Stimulated activated CD8-positive, alpha-beta memory T cell treated with anti-CD3 and anti-CD28 coated beads, Interleukin-15, amount 100 ng/mL, for 48 hours (primary cell): ENCODE data around the gene TWNK.

Experiments used
- DNase-seq, 2 donors: peaks; one replicate each; pipeline ENCODE4 v3.0.0-alpha.2; 2020; ENCODE audit warnings: low read depth in 2 of 2

Gene TWNK

GRCh38 chr10:100986952-100987684 is at the start of gene TWNK, which contains the start of gene MRPL43:
TWNK (plus strand) TSS chr10:100987543; CDS start chr10:100988211, 668 bp downstream.
MRPL43 (minus strand) TSS chr10:100987497; CDS start chr10:100987443, 54 bp downstream.
- DNase-seq: peak; percentile 75 to 77

DNA sequence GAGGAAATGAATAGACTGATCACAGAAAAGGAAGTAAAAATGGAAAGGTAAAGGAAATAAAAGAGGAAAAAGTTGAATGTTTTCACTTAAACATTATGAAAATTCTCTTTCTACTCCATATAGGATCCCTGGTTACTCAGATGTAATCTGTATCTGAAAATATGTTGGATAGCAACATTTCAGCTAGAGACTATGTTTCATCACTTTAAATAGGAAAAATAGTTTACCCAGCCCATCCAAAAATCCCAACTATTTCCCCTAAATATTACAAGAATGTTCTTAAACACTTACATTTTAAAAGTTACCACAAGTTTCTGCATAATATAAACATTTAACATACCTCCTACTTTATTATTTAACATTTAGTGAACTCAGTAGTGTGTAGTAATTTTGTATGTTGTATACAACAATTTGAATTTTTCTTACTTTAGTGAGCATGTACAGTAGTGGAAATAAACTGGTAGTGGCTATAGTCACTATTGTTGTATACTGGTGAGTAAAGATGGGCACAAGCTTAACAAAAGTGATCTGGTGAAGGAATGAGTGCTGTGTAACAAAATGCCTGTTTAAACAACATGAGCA is 47.5 kb upstream of the TWNK start:
- DNase-seq: no peak

- no peak for DNase-seq
Observed at GRCh38 chr10:100942229-100942628, 45.1 kb upstream of the TWNK start.

DNA sequence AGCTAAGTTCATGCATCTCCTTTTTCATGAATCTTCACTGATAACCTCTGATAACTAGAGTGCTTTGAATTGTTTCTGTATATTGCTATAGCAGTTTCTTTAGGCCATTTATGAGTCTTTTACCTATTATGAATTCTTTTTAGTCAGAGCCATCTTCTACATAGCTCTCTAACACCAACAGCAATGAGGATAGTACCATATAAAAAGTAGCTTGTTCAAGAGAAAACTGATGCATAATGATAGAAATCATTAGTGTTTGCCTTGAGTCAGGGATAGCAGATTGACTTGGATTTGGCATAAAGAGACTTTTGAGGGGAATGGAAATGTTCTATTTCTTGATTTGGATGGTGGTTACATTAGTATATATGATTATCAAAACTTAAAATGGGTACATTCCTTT is 43.8 kb upstream of the TWNK start:
- no peak for DNase-seq

DNA sequence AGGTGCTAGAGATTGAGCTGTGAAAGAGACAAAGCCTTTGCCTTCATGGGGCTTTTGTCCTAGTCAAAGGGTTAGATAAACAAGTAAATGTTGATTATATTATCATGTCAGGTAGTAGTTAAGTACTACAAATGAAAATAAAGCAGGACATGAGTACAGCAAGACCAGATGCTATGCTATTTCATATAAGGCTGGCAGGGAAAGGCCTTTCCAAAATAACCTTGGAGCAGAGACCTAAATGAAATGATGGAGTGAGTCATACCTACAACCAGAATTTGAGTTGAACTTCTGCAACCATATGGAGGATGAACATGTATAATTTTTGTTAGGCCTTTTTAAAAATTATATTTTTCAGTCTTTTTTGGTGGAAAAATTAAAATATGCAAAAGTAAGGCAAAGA is 41.6 kb upstream of the TWNK start:
- DNase-seq: no peak

DNA sequence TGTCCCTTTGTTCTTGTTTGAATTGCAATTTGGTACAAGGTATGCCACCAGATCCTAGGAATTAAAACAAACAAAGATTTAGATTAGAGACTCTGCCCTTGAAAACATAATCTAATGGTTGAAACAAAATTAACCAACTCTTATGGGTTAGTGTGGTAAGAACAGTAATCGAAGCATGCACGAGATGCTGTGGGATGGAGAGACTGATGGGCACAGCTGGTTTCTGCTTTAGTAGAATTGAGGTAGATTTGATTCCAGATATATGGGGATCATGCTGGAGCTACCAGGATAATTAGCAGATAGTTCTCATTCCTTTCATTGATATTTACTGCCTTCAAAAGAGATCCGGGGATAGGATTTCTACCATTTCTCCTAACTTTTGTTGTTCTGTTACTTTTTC is 38.4 kb upstream of the TWNK start:
- no peak for DNase-seq

GRCh38 chr10:100960251-100960650 is 27.1 kb upstream of the TWNK start:
- DNase-seq: no peak

GRCh38 chr10:100962351-100963080 is 24.8 kb upstream of the TWNK start:
- DNase-seq: no peak

DNA sequence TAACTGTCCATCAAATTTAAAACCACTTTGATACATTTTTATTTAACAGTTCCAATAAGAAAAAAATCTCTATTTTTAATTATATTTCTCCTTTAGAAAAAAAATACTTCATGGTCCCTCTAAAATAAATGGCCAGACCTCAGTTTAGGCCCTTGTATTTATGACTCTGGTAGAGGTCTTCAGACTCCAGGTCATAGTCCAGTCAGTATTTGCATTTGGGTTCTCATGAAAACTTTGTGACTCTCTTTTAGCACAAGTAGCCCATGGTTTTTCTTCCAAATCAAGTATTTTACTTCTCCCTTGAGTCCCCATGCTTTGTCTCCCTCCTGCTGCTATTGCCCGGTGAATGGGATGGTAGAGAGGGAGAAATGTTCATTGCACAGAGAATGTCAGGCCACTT is 23.5 kb upstream of the TWNK start:
- DNase-seq: no peak

DNA sequence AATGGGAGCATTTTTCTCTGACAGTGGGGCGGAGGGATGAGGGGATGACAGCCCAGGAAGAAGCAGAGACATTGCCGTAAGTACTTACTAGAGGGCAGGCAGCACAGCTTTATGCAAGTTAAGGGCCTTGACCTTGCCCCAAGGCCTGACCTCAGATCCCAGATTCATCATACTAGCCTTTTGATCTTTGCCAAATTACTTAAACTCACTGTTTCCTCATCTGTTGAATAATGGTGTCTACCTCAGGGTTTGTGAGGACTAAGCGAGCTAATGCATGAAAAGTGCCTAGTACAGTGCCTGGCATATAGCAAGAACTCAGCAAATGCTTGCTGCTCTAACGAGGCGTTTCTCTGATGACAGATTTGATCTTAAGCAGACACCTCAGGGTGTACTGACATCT is 21.5 kb upstream of the TWNK start:
- no peak for DNase-seq

DNA sequence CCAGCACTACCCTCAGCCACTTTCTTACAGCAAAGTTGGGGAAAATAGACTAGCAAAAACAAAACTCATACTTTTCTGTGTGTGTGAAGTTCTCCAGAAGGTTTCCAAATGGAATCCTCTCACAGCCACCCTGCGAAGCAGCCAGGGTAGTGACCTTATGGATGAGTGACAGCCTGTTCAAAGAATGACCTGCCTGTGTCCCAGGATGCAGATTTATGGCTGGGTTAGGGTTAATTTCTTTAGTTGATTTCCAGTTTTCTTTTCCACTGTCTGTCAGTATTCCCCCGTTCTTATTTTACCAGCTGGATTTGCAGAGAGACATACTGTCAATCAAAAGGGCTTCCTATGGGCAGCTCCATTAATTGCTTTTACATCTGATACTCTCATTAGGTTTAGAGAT is 20.5 kb upstream of the TWNK start:
- DNase-seq: no peak

DNA sequence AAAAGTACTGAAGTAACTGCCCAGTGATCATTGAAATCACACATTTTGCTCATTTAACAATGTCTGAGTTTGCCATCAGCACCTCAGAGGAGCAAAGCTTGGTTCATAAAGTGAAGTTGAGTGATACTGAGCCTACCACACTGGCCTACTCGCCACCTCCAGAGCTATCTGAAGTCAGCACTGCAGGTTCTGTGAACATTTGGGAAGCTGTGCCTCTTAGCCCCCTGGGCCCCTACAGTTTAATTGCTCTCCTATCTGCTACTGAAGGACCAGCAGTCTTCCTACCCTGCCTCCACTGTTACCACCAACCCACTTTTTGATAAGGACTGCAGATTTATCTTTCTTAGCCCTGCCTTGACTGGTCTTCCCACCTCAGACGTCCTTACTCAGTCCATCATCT is 20.0 kb upstream of the TWNK start:
- DNase-seq: no peak

GRCh38 chr10:100968062-100968736 is 19.1 kb upstream of the TWNK start:
- DNase-seq: no peak

DNA sequence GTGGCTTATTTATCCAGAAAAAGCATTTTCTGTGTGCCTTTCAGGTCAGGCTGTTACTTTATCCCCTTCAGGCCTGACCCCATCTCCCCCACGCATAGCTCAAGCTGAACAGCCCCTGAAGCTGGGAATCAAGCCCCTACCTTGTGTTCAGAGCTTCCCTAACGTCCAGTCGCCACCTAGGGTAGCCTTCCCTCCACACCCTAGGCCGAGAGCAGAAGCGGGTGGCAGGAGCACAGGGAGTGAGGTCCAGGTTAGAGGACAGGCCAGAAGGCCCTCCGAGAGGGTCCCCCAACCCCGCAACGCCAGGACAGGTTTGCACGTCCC is 18.5 kb upstream of the TWNK start:
- no peak for DNase-seq

- DNase-seq: peak in 1 of 2 donors; percentile 29
Observed at GRCh38 chr10:100969187-100970075, 17.9 kb upstream of the TWNK start, which contains the start of gene SEMA4G. SEMA4G (plus strand) TSS chr10:100969504; CDS start chr10:100972913, 3,409 bp downstream.

DNA sequence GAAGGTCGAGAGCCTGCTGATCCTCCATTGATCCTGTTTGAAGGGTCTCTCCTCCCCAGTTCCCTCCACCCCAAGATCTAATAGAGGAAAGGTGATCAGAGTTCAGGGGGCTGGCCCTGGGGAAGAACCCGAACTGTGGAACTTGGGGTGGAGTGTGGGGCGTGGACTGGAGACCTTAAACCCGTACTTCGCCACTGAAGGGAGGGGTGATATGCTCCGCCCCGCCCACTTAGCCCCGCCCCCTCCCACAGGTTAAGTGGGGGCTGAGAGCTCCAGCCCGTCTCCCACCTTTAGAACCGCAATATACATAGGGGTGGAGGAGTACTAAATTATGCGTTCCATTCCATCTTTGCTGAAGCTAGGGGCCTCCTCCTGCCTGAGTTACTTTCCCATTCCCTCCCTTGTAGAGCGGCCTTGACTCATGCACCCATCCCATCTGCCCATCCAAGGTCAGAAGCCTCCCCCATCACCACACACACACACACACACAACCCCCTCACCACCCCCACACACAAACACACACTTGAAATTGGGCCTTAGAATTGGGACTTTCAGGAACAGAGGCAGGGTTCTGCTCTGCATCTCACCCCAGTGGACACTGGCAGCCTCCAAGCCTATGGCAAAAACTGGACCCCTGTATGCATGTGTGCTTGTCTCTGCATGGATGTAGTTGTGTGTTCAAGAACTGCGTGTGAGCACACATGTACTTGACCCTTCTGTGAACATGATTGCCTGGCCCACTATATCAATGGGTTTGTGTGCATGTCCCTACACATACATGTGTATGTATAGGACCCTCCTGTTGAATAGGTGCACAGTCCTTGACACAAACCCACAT is 17.0 kb upstream of the TWNK start:
- DNase-seq: no peak

GRCh38 chr10:100970914-100971811 is 16.2 kb upstream of the TWNK start:
- DNase-seq: no peak

- DNase-seq: no peak
Observed at GRCh38 chr10:100972115-100972903, 15.0 kb upstream of the TWNK start.
